K562 (cell line): ENCODE results near the gene GMDS. TPM values are rescaled to one million over a fixed set of nuclear protein-coding genes. Genes with fewer than 3 reads are reported as not detected.

Source experiments
- ATAC-seq: fragments of 200-7000 bp; cut with Tn5 transposase; 3 replicates; pipeline ENCODE4 v1.9.1; 2020; ENCODE audit warnings: moderate library complexity
- BruUV-seq: library from RNA; stranded (reverse); fragments of 400-500 nt; replicated peaks from 2 replicates; lab custom pipeline; 2021; lab: Mats Ljungman, UMichigan
- CTCF ChIA-PET: fragments of 300-600 bp; formaldehyde crosslinking; extraction: SDS; loops from one replicate; lab custom pipeline; 2021; ENCODE audit warnings: low intra/inter-chr PET ratio; lab: Yijun Ruan, JAX
- POLR2A ChIA-PET: fragments of 300-600, 350-650 bp; sonication (Branson Sonifier 250); formaldehyde crosslinking; extraction: SDS; loops from one replicate; lab custom pipeline; 2021; ENCODE audit warnings: antibody characterized with exemption, inconsistent platforms; lab: Yijun Ruan, JAX
- DNase-seq, 4 experiments: peaks; one replicate each; pipeline versions ENCODE4 v3.0.0 to v3.0.0-alpha.2; 2011 to 2018; ENCODE audit warnings: low spot score in 3 of 4, mixed read lengths in 3 of 4; ENCODE audit errors: extremely low read depth in 1 of 4
- FAIRE-seq: peaks from 2 replicates; lab custom pipeline; 2011; peaks lifted over from hg19 to GRCh38; lab: Jason Lieb, UNC
- H2AFZ ChIP-seq: 2 replicates; pipeline ENCODE4 v1.6.0; 2011; ENCODE audit warnings: low read depth, low read length, control low read depth, inconsistent platforms
- H3K27ac ChIP-seq: fragments of 200-600 bp; 3 replicates; pipeline ENCODE4 v1.8.0; 2011; ENCODE audit warnings: low read depth, mild to moderate bottlenecking, control low read depth, inconsistent platforms, low read length, moderate library complexity, mixed read lengths; ENCODE audit errors: extremely low read depth
- H3K27me3 ChIP-seq, 2 experiments: fragments of 300-600 bp in 1 of 2; 2 replicates in 1 of 2; 3 replicates in 1 of 2; pipeline versions ENCODE4 v1.6.0 to v1.8.0; 2011; ENCODE audit warnings: inconsistent platforms in 2 of 2, low read length in 2 of 2, mild to moderate bottlenecking in 1 of 2, mixed read lengths in 1 of 2, moderate library complexity in 1 of 2; ENCODE audit not compliant: control insufficient read depth in 2 of 2, insufficient read depth in 2 of 2
- H3K36me3 ChIP-seq: fragments of 300-600 bp; 3 replicates; pipeline ENCODE4 v1.8.0; 2011; ENCODE audit warnings: mild to moderate bottlenecking, low read length, inconsistent platforms; ENCODE audit not compliant: control insufficient read depth, insufficient read depth
- H3K4me1 ChIP-seq, 2 experiments: fragments of 200-600 bp in 1 of 2; replicated peaks in 1 of 2; 2 replicates in 1 of 2; 3 replicates in 1 of 2; pipeline versions ENCODE4 v1.5.1 to v1.8.0; 2011; ENCODE audit warnings: inconsistent platforms in 2 of 2, low read length in 2 of 2, mild to moderate bottlenecking in 1 of 2, mixed read lengths in 1 of 2, moderate library complexity in 1 of 2; ENCODE audit not compliant: control insufficient read depth in 2 of 2, insufficient read depth in 2 of 2
- H3K4me2 ChIP-seq: 2 replicates; pipeline ENCODE4 v1.6.1; 2011; ENCODE audit warnings: low read length, control low read depth, inconsistent platforms, mixed read lengths; ENCODE audit not compliant: insufficient read depth
- H3K4me3 ChIP-seq: fragments of 200-600 bp; sonication (generic), shearing (Covaris generic); 2 replicates; pipeline ENCODE4 v1.5.1; 2016; ENCODE audit warnings: control low read depth, inconsistent platforms
- H3K79me2 ChIP-seq: fragments of 200-600 bp; 3 replicates; pipeline ENCODE4 v1.8.0; 2011; ENCODE audit warnings: low read length, inconsistent platforms; ENCODE audit not compliant: control insufficient read depth, insufficient read depth
- H3K9ac ChIP-seq, 2 experiments: 2 replicates each; pipeline versions ENCODE4 v1.6.0 to v1.6.1; 2011; ENCODE audit warnings: low read depth in 2 of 2, low read length in 2 of 2, control low read depth in 1 of 2, inconsistent platforms in 1 of 2, mild to moderate bottlenecking in 1 of 2, mixed read lengths in 1 of 2; ENCODE audit not compliant: insufficient read depth in 1 of 2
- H3K9me1 ChIP-seq: one replicate; pipeline ENCODE4 v1.6.0; 2011; ENCODE audit warnings: inconsistent platforms, mild to moderate bottlenecking, low read length, moderate library complexity; ENCODE audit not compliant: control insufficient read depth, insufficient read depth
- H3K9me3 ChIP-seq: replicated peaks from 2 replicates; pipeline ENCODE4 v1.5.1; 2011; ENCODE audit warnings: low read depth, low read length, inconsistent platforms; ENCODE audit not compliant: control insufficient read depth, insufficient read depth
- H4K20me1 ChIP-seq: replicated peaks from 2 replicates; pipeline ENCODE4 v1.6.1; 2011; ENCODE audit warnings: low read length, inconsistent platforms, mixed read lengths; ENCODE audit not compliant: control insufficient read depth, insufficient read depth
- DMBX1 ChIP-seq: fragments of 250-450 bp; sonication (Bioruptor Pico); IDR thresholded peaks from 2 replicates; pipeline ENCODE4 v1.8.0; 2022; ENCODE audit warnings: inconsistent platforms, mild to moderate bottlenecking, moderate library complexity, borderline replicate concordance
- GATAD2B ChIP-seq: fragments of 450-650 bp; IDR thresholded peaks from 2 replicates; pipeline ENCODE4 v1.6.1; 2017; ENCODE audit warnings: mild to moderate bottlenecking, borderline replicate concordance
- KAT7 ChIP-seq: sonication (generic); formaldehyde crosslinking; IDR thresholded peaks from 2 replicates; pipeline ENCODE4 v1.8.0; 2022; ENCODE audit warnings: missing genetic modification reagents, mild to moderate bottlenecking, borderline replicate concordance
- RBM17 ChIP-seq: fragments of 200-400 bp; formaldehyde crosslinking; IDR thresholded peaks from 2 replicates; pipeline ENCODE4 v1.6.1; 2017; ENCODE audit warnings: low read depth, mild to moderate bottlenecking, low read length, borderline replicate concordance
- RHOXF2B ChIP-seq: fragments of 250-450 bp; sonication (Bioruptor Pico); conservative IDR thresholded peaks from 2 replicates; pipeline ENCODE4 v1.5.1; 2021
- XRCC4 ChIP-seq: IDR thresholded peaks from one replicate; pipeline ENCODE4 v1.6.1; 2011; ENCODE audit not compliant: insufficient read depth, insufficient read length; ENCODE audit errors: extremely low read depth
- ZKSCAN8 ChIP-seq: fragments of 200-800 bp; sonication (Bioruptor generic); IDR thresholded peaks from 2 replicates; pipeline ENCODE4 v1.6.1; 2016; ENCODE audit warnings: missing genetic modification characterization, missing compliant biosample characterization
- ZNF124 ChIP-seq: sonication (generic); formaldehyde crosslinking; IDR thresholded peaks from 2 replicates; pipeline ENCODE4 v1.8.1; 2022; ENCODE audit warnings: missing genetic modification reagents
- ZNF77 ChIP-seq: fragments of 250-450 bp; sonication (Bioruptor Pico); IDR thresholded peaks from 2 replicates; pipeline ENCODE4 v1.5.0; 2020
- WGBS: fragments of 100-300 bp; shearing (Covaris generic); methylation state at CpG from one replicate; pipeline ENCODE4 v1.1.6; 2016; ENCODE audit warnings: low coverage, mixed read lengths; ENCODE audit not compliant: insufficient coverage; ENCODE audit errors: missing lambda C conversion rate; 5-methylcytosine and 5-hydroxymethylcytosine counted together
- in situ Hi-C: fragments of 300-500 bp; cut with MboI; formaldehyde crosslinking; loops from 4 replicates; pipeline ENCODE4 v1.15.0; 2018; ENCODE audit warnings: inconsistent platforms, mixed read lengths
- intact Hi-C: fragments of 100-400 bp; cut with micrococcal nuclease; formaldehyde crosslinking; loops from 2 replicates; pipeline ENCODE4 v1.14.2; 2022
- polyA plus RNA-seq, 8 experiments: library from polyadenylated mRNA; depleted of rRNA in 4 of 8; stranded (reverse) in 5 of 8; unstranded in 3 of 8; fragments of >200 nt; fragmentation: Nextera tagmentation in 2 of 8; fragmentation: Illumina TruSeq in 1 of 8; extraction: Ambion mirVana in 2 of 8; extraction: Trizol in 1 of 8; gene quantifications; 2 replicates each; pipeline versions ENCODE4 v1.2.1 to v1.2.3, GENCODE V29; 2011 to 2014; ENCODE audit warnings: inconsistent platforms in 1 of 8, missing spikeins in 1 of 8
- total RNA-seq, 7 experiments: library from RNA; depleted of rRNA in 6 of 7; stranded (reverse); fragments of >200 nt in 6 of 7; fragmentation: Illumina TruSeq in 2 of 7; extraction: Trizol in 2 of 7; gene quantifications; 2 replicates each; pipeline versions ENCODE4 v1.2.1 to v1.2.3, GENCODE V29; 2011 to 2021; ENCODE audit warnings: low replicate concordance in 1 of 7
- TF ChIP-seq, protein P1 (sequence below): fragments of 450-650 bp; formaldehyde crosslinking; IDR thresholded peaks from 2 replicates; pipeline ENCODE4 v1.4.0; 2020; ENCODE audit warnings: mild to moderate bottlenecking
- TF ChIP-seq, protein P2 (sequence below): sonication (generic); formaldehyde crosslinking; IDR thresholded peaks from 2 replicates; pipeline ENCODE4 v1.8.0; 2022; ENCODE audit warnings: missing genetic modification reagents, mild to moderate bottlenecking, moderate library complexity, borderline replicate concordance
- TF ChIP-seq, protein P3 (sequence below): fragments of 250-450 bp; sonication (Bioruptor Pico); IDR thresholded peaks from 2 replicates; pipeline ENCODE4 v1.5.0; 2022; ENCODE audit warnings: mild to moderate bottlenecking

The GMDS gene
- total and polyA plus RNA-seq, 9 of the 15 experiments (the other 6 are each of a cell fraction or from before 2014, with no cell fraction given): 0.48 to 31.8 (median 13.4) TPM

DNA sequence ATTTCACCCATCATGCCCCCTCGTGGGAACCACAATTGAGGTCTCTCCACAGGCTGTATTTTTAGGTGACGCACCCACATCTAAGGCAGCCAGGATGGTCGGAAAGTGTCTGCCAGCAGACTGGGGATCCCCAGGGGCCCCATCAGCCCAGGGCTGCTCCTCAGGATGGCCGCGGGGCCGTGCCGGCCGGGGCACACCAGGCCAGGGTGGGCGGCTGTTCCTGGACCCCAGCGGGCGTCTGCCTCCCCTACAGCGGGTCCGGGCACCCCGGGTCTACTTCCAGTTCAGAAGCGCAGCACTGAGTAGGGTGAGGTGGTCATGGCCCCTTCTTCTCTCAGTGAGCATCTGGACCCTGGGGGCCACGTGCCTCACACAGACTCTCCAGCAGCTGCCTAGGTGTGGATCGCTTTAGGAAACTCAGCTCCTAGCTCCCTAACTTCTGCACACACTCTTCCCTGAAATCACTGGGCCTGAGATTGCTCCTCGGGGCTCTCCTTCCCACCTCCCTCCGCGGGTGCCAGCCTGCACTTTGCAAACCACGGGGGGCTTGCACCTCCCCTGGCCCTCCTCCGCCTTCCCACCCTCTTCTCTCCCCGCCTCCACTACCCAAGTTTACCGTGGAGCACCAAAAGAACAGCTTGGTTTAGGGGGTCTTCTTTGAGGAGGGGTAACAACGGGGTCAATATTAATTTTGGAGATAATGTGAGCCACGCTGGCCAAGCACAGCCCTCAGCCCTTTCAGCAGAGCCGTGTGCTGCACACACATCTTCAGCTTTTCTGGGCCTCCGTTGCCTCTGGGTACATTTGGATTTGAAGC is 649.9 kb downstream of the GMDS start:
- Histone ChIP-seq H3K4me1 (peaks cover 0 to 11% of the 10 kb centered on the region in 2 experiments; a peak in 1 of 5 replicates), H3K9me3 (no peaks in the 10 kb centered on the region), H2AFZ (no peak overlapping the region), H3K27me3 (peaks cover 35 to 69% of the 10 kb centered on the region in 2 experiments), H3K9ac (no peak overlapping the region), H3K27ac (no peak overlapping the region), H3K4me3 (no peak overlapping the region), H3K9me1 (no peaks in the 10 kb centered on the region), H3K4me2 (no peak overlapping the region), H3K36me3 (no peaks in the 10 kb centered on the region), H3K79me2 (no peaks in the 10 kb centered on the region), H4K20me1 (peaks cover 3% of the 10 kb centered on the region; the same call in 1 of the 2 replicates)
- ATAC-seq (peak; percentile 19), DNase-seq (no peak), FAIRE-seq (no peak)
- 5% methylated on average over 28 of the region's 28 CpGs for WGBS
- intact Hi-C loops (loop anchor here (1.0 to 5.0 kb wide), 7 partner anchors 447 to 1147 kb away; no protein-coding TSS in a partner anchor), in situ Hi-C loops (loop anchor here (10.0 kb wide), 1 partner anchor 759 kb away; no protein-coding TSS in a partner anchor)
- CTCF ChIA-PET: interaction anchor here (0.7 to 2.2 kb wide), 6 partner anchors 601 to 1251 kb away, joined by 3 to 14 read pairs (median 6); no protein-coding TSS in a partner anchor
- no TSS peak for BruUV-seq
- TF ChIP-seq GATAD2B: no peak
- TF ChIP-seq, protein P1, sequence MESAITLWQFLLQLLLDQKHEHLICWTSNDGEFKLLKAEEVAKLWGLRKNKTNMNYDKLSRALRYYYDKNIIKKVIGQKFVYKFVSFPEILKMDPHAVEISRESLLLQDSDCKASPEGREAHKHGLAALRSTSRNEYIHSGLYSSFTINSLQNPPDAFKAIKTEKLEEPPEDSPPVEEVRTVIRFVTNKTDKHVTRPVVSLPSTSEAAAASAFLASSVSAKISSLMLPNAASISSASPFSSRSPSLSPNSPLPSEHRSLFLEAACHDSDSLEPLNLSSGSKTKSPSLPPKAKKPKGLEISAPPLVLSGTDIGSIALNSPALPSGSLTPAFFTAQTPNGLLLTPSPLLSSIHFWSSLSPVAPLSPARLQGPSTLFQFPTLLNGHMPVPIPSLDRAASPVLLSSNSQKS (CRISPR knock-in tag): no peak
- TF ChIP-seq RBM17: no peak
- no peak for TF ChIP-seq DMBX1 (CRISPR knock-in tag)
- TF ChIP-seq ZNF124 (CRISPR knock-in tag): no peak
- no peak for TF ChIP-seq RHOXF2B
- TF ChIP-seq ZNF77 (CRISPR knock-in tag): no peak
- no peak for TF ChIP-seq XRCC4
- TF ChIP-seq, protein P2, sequence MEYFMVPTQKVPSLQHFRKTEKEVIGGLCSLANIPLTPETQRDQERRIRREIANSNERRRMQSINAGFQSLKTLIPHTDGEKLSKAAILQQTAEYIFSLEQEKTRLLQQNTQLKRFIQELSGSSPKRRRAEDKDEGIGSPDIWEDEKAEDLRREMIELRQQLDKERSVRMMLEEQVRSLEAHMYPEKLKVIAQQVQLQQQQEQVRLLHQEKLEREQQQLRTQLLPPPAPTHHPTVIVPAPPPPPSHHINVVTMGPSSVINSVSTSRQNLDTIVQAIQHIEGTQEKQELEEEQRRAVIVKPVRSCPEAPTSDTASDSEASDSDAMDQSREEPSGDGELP (CRISPR knock-in tag): no peak
- TF ChIP-seq KAT7: no peak
- TF ChIP-seq, protein P3, sequence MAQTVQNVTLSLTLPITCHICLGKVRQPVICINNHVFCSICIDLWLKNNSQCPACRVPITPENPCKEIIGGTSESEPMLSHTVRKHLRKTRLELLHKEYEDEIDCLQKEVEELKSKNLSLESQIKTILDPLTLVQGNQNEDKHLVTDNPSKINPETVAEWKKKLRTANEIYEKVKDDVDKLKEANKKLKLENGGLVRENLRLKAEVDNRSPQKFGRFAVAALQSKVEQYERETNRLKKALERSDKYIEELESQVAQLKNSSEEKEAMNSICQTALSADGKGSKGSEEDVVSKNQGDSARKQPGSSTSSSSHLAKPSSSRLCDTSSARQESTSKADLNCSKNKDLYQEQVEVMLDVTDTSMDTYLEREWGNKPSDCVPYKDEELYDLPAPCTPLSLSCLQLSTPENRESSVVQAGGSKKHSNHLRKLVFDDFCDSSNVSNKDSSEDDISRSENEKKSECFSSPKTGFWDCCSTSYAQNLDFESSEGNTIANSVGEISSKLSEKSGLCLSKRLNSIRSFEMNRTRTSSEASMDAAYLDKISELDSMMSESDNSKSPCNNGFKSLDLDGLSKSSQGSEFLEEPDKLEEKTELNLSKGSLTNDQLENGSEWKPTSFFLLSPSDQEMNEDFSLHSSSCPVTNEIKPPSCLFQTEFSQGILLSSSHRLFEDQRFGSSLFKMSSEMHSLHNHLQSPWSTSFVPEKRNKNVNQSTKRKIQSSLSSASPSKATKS: no peak
- no peak for TF ChIP-seq ZKSCAN8 (CRISPR knock-in tag)
- POLR2A ChIA-PET: interaction anchor here (0.8 kb wide), 1 partner anchor 594 kb away, joined by 3 read pairs; no protein-coding TSS in a partner anchor
